Cardiac fibroblast (primary cell): ENCODE measurements around the gene VIPR1.

ENCODE experiments used
- DNase-seq, 2 donors: peaks; one replicate each; pipeline versions ENCODE4 v3.0.0 to v3.0.0-alpha.2; 2010; ENCODE audit warnings: low read depth in 2 of 2
- H3K4me3 ChIP-seq, 2 donors: replicated peaks in 1 of 2; 1 replicate in 1 of 2; 2 replicates in 1 of 2; pipeline ENCODE4 v1.5.1; 2011; ENCODE audit warnings: low read depth in 2 of 2, low read length in 2 of 2, mild to moderate bottlenecking in 2 of 2, moderate library complexity in 1 of 2
- TF ChIP-seq, protein P1 (sequence below): IDR thresholded peaks from one replicate; pipeline ENCODE4 v1.5.1; 2011; ENCODE audit warnings: low read depth, mild to moderate bottlenecking, low read length, inconsistent platforms

The VIPR1 gene

DNA sequence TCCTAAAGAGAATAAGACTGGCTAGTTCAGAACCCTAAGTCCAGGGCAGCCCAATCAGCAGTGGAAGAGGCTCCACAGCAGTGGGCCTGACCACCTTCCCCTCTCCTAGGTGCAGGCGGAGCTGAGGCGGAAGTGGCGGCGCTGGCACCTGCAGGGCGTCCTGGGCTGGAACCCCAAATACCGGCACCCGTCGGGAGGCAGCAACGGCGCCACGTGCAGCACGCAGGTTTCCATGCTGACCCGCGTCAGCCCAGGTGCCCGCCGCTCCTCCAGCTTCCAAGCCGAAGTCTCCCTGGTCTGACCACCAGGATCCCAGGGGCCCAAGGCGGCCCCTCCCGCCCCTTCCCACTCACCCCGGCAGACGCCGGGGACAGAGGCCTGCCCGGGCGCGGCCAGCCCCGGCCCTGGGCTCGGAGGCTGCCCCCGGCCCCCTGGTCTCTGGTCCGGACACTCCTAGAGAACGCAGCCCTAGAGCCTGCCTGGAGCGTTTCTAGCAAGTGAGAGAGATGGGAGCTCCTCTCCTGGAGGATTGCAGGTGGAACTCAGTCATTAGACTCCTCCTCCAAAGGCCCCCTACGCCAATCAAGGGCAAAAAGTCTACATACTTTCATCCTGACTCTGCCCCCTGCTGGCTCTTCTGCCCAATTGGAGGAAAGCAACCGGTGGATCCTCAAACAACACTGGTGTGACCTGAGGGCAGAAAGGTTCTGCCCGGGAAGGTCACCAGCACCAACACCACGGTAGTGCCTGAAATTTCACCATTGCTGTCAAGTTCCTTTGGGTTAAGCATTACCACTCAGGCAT, 33.7 kb downstream of the VIPR1 start:
- DNase-seq = peak; percentile 29 to 47
- TF ChIP-seq, protein P1, sequence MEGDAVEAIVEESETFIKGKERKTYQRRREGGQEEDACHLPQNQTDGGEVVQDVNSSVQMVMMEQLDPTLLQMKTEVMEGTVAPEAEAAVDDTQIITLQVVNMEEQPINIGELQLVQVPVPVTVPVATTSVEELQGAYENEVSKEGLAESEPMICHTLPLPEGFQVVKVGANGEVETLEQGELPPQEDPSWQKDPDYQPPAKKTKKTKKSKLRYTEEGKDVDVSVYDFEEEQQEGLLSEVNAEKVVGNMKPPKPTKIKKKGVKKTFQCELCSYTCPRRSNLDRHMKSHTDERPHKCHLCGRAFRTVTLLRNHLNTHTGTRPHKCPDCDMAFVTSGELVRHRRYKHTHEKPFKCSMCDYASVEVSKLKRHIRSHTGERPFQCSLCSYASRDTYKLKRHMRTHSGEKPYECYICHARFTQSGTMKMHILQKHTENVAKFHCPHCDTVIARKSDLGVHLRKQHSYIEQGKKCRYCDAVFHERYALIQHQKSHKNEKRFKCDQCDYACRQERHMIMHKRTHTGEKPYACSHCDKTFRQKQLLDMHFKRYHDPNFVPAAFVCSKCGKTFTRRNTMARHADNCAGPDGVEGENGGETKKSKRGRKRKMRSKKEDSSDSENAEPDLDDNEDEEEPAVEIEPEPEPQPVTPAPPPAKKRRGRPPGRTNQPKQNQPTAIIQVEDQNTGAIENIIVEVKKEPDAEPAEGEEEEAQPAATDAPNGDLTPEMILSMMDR = peak; percentile 57
- H3K4me3 ChIP-seq = no peak overlapping the region

DNA sequence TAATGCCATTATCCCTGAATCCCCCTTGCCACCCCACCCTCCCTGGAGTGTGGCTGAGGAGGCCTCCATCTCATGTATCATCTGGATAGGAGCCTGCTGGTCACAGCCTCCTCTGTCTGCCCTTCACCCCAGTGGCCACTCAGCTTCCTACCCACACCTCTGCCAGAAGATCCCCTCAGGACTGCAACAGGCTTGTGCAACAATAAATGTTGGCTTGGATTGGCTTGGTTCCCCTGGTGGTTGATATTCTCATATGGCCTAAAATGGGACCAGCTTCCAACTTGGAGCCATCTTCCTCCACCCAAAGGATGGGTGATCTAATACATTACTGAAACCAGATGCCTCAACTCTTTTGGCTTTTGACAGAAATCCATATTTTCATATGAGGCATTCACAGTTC, 34.9 kb downstream of the VIPR1 start:
- H3K4me3 ChIP-seq = no peak overlapping the region
- peak in 1 of 2 donors; percentile 13 for DNase-seq
- TF ChIP-seq, protein P1 = no peak

- H3K4me3 ChIP-seq = no peak overlapping the region
- peak; percentile 26 to 36 for DNase-seq
- TF ChIP-seq, protein P1 = peak; percentile 82
Observed at GRCh38 chr3:42539871-42540714, 37.6 kb downstream of the VIPR1 start.

GRCh38 chr3:42541079-42541478, 38.6 kb downstream of the VIPR1 start:
- no peak overlapping the region for H3K4me3 ChIP-seq
- no peak for DNase-seq
- TF ChIP-seq, protein P1 = no peak

DNA sequence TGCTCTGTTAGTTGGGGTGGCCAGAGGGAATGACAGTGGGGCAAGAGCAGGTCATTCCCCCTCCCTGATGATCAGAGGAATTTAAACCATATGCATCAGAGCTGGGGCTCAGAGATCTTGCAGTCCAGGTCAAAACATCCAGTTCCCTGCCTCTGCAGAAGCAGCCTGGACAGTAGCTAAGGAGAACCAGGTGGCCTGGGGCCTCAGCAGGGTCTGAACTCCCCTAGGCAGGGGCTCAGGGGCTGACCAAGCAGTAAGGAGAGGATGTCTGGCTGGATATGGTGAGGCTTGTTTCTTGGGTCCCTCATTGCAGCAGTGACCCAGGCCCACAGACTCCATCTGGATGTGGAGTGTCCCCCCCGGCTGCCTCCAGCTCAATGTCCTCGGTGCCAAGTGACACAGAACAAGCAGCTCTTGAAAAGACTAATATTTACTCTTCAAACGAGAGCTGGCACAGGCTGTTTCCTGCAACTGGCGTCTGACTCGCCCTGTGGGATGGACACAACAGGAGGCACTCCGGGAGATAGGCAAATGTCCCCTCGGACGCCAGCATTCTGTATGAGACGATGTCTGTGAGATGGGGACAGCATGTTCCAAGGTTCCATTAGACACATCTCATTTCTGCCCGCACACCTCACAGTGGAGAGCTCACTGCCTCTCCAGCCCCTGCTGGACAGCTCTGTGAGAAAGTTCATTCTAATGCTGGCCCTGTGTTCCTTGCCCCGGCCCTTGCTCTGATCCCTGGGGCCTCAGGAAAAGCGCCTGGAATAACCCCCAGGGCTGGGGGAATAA, 42.2 kb downstream of the VIPR1 start:
- no peak overlapping the region for H3K4me3 ChIP-seq
- peak in 1 of 2 donors; percentile 10 for DNase-seq
- TF ChIP-seq, protein P1 = peak; percentile 25

DNA sequence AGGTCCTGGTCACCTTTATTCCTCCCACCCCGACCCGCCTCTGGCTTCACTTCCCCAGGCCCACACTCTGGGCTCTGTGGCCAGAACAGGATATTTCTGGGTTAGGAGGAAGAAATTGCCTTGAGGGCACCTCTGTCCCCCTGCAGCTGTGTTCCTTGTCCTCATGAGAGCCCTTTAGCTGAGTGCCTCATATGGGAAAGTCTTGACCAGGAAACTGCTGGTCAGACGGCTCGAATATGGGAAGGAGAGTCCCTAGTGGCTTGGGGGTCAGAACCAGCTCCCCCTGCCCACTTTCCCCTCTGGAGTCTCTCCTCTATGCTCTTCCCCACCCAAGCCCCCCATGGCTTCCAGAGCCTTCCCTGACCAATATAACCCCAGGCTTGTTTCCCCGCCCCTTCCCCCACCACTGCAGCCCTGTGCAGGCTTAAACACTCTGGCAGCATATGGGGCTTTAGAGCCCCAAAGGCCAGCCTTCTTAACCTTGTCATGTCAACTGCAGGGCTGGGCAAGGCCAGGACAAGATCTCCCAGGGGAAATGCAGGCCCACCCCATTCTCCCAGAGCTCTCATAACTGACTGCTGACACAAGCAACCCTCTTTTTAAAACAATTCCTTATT, 42.9 kb downstream of the VIPR1 start:
- TF ChIP-seq, protein P1 = no peak
- H3K4me3 ChIP-seq = no peak overlapping the region

More for the DNA sequence above, 42.9 kb downstream of the VIPR1 start:
- DNase-seq = no peak
